ENCODE data around the gene GINM1. TPM values are rescaled to one million over a fixed set of nuclear protein-coding genes. Genes with fewer than 3 reads are reported as not detected.
A peak's percentile ranks its signal among the peaks of the same experiment; 100 is the strongest.

GINM1 gene
- total and polyA plus RNA-seq, 9 of the 15 experiments (the other 6 are each of a cell fraction or from before 2014, with no cell fraction given) = 5.0 to 19.3 (median 14.2) TPM

- POLR2A ChIA-PET = interaction anchor here (0.5 to 1.2 kb wide), 5 partner anchors 16 to 694 kb away, joined by 3 to 6 read pairs (median 3); no protein-coding TSS in a partner anchor
- FAIRE-seq = no peak
Observed at GRCh38 chr6:149567194-149567586, 1.0 kb downstream of the GINM1 start.

DNA sequence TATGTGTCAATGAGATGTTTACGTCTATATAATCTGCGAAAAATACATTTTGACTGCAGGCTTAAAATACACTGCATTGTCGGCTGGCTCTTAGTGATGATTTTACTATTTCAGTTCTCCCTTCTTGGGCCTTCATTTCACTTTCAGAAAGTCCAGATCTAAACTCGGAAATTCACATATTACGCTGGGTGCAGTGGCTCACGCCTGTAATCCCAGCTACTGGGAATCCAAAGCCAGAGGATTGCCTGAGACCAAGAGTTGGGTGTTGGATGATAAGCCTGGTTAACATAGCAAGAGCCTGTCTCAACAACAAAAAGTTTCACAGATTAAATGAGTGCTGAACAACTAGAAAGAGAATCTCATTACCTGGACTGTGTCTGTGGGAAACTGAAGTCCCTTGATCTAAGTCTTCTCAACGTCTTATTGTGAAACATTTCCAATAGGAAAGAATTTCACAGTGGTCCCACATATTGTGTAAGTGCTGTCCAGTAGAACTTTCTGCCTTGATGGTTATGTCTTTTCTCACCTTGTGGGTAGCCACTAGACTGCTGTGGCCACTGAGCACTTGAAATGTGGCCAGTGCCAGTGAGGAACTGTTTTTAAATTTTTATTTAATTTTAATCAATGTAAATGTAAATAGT, 1.9 kb downstream of the GINM1 start:
- Histone ChIP-seq H3K9me1 (ENCODE audit: control insufficient read depth, insufficient read depth, low read length) (no peaks in the 10 kb centered on the region), H3K9me3 (replicated peaks; ENCODE audit: control insufficient read depth, insufficient read depth, low read depth, low read length) (no peaks in the 10 kb centered on the region), H3K4me3 (no peak overlapping the region), H3K4me2 (ENCODE audit: insufficient read depth, low read length) (no peak overlapping the region), H3K27me3 (ENCODE audit: control insufficient read depth in 2 of 2, insufficient read depth in 2 of 2, low read length in 2 of 2) (no peaks in the 10 kb centered on the region), H3K9ac (ENCODE audit: insufficient read depth in 1 of 2, low read depth in 2 of 2, low read length in 2 of 2) (no peak overlapping the region; a peak in 1 of 4 replicates), H3K27ac (ENCODE audit: extremely low read depth, low read depth, low read length) (no peak overlapping the region), H3K4me1 (replicated peaks in 1 of 2; ENCODE audit: control insufficient read depth in 2 of 2, insufficient read depth in 2 of 2, low read length in 2 of 2) (peaks cover 6 to 17% of the 10 kb centered on the region in 2 experiments; a peak in 4 of 5 replicates), H3K79me2 (ENCODE audit: control insufficient read depth, insufficient read depth, low read length) (peaks cover 37% of the 10 kb centered on the region), H2AFZ (ENCODE audit: low read depth, low read length) (no peak overlapping the region), H3K36me3 (ENCODE audit: control insufficient read depth, insufficient read depth, low read length) (peaks cover 1% of the 10 kb centered on the region; the same call in 1 of the 3 replicates), H4K20me1 (replicated peaks; ENCODE audit: control insufficient read depth, insufficient read depth, low read length) (peaks cover 4% of the 10 kb centered on the region; the same call in 1 of the 2 replicates)
- 76% methylated on average over 7 of the region's 7 CpGs for WGBS (ENCODE audit: insufficient coverage, low coverage, missing lambda C conversion rate)
- CTCF ChIA-PET (ENCODE audit: low intra/inter-chr PET ratio) = no interaction called here
- no peak for DNase-seq (ENCODE audit: extremely low read depth in 1 of 4, low spot score in 3 of 4)
- ATAC-seq = no peak
- TF ChIP-seq KLF10 (CRISPR knock-in tag; IDR thresholded peaks at IDR 0.05) (no peak), CEBPB (tag; IDR thresholded peaks at IDR 0.05) (peak; percentile 58), CEBPG (CRISPR knock-in tag; IDR thresholded peaks at IDR 0.05) (no peak), CEBPG (tag; conservative IDR thresholded peaks at IDR 0.05 in 1 of 2, IDR thresholded peaks at IDR 0.05 in 1 of 2) (peak in 1 of 2 experiments; percentile 33; a peak in 1 of 4 replicates)
- no peak for FAIRE-seq
- in situ Hi-C loops (cut with MboI) = no loop called here
- intact Hi-C loops (cut with micrococcal nuclease) = loop anchor here (5.0 to 10.0 kb wide), 4 partner anchors 149 to 437 kb away; partner anchors contain the start of genes LATS1 and LRP11
- POLR2A ChIA-PET = interaction anchor here (0.8 to 1.2 kb wide), 3 partner anchors 17 to 26 kb away, joined by 3 read pairs; no protein-coding TSS in a partner anchor
- BruUV-seq (replicated peaks) = no TSS peak

More at GRCh38 chr6:149567194-149567586, 1.0 kb downstream of the GINM1 start:
- no TSS peak for BruUV-seq (replicated peaks)
- peaks cover 4% of the 10 kb centered on the region; the same call in 1 of the 2 replicates for H4K20me1 ChIP-seq (replicated peaks; ENCODE audit: control insufficient read depth, insufficient read depth, low read length)
- WGBS (ENCODE audit: insufficient coverage, low coverage, missing lambda C conversion rate) = 21% methylated on average over 12 of the region's 12 CpGs
- ATAC-seq (no peak), DNase-seq (ENCODE audit: extremely low read depth in 1 of 4, low spot score in 3 of 4) (no peak)
- H3K79me2 ChIP-seq (ENCODE audit: control insufficient read depth, insufficient read depth, low read length) = peaks cover 37% of the 10 kb centered on the region
- H3K4me2 ChIP-seq (ENCODE audit: insufficient read depth, low read length) = peak overlapping the region; percentile 94
- peak overlapping the region; percentile 99 for H3K4me3 ChIP-seq
- no peaks in the 10 kb centered on the region for H3K27me3 ChIP-seq (ENCODE audit: control insufficient read depth in 2 of 2, insufficient read depth in 2 of 2, low read length in 2 of 2)
- H3K9me3 ChIP-seq (replicated peaks; ENCODE audit: control insufficient read depth, insufficient read depth, low read depth, low read length) = no peaks in the 10 kb centered on the region
- intact Hi-C loops (cut with micrococcal nuclease) = loop anchor here (5.0 to 10.0 kb wide), 4 partner anchors 150 to 438 kb away; partner anchors contain the start of genes LATS1 and LRP11
- CTCF ChIA-PET (ENCODE audit: low intra/inter-chr PET ratio) = no interaction called here
- no peak overlapping the region; the same call in 2 of the 3 replicates for H3K27ac ChIP-seq (ENCODE audit: extremely low read depth, low read depth, low read length)
- in situ Hi-C loops (cut with MboI) = no loop called here
- peak overlapping the region; percentile 79 to 97 for H3K9ac ChIP-seq (ENCODE audit: insufficient read depth in 1 of 2, low read depth in 2 of 2, low read length in 2 of 2)
- H2AFZ ChIP-seq (ENCODE audit: low read depth, low read length) = peak overlapping the region; percentile 91
- H3K4me1 ChIP-seq (replicated peaks in 1 of 2; ENCODE audit: control insufficient read depth in 2 of 2, insufficient read depth in 2 of 2, low read length in 2 of 2) = peaks cover 6 to 17% of the 10 kb centered on the region in 2 experiments; a peak in 4 of 5 replicates
- no peaks in the 10 kb centered on the region for H3K9me1 ChIP-seq (ENCODE audit: control insufficient read depth, insufficient read depth, low read length)
- TF ChIP-seq RAD51 (IDR thresholded peaks at IDR 0.05; ENCODE audit: borderline replicate concordance, low read depth) (no peak), ZNF780A (CRISPR knock-in tag; IDR thresholded peaks at IDR 0.05) (no peak), PHF20 (IDR thresholded peaks at IDR 0.05; ENCODE audit: partially characterized antibody) (no peak), ZNF217 (CRISPR knock-in tag; IDR thresholded peaks at IDR 0.05) (no peak), ZBED1 (IDR thresholded peaks at IDR 0.05) (0 out of 2 replicates have a peak, but pooled peaks have one; percentile 3)
- no peaks in the 10 kb centered on the region for H3K36me3 ChIP-seq (ENCODE audit: control insufficient read depth, insufficient read depth, low read length)

Measured in K562 (cell line).